IPS-15b (cell line): ENCODE data around the gene SULT1C4.
A peak's percentile ranks its signal among the peaks of the same experiment; 100 is the strongest.

Experiments
- H3K27me3 ChIP-seq: one replicate; pipeline ENCODE4 v1.6.1; 2013; ENCODE audit warnings: low read length; ENCODE audit not compliant: control insufficient read depth, insufficient read depth
- H3K36me3 ChIP-seq: one replicate; pipeline ENCODE4 v1.6.1; 2013; ENCODE audit warnings: low read length; ENCODE audit not compliant: control insufficient read depth, insufficient read depth
- H3K4me1 ChIP-seq: one replicate; pipeline ENCODE4 v1.6.1; 2013; ENCODE audit warnings: mild to moderate bottlenecking, low read length; ENCODE audit not compliant: control insufficient read depth, insufficient read depth
- H3K4me3 ChIP-seq: one replicate; pipeline ENCODE4 v1.5.1; 2013; ENCODE audit warnings: low read depth, low read length
- H3K9ac ChIP-seq: one replicate; pipeline ENCODE4 v1.6.1; 2013; ENCODE audit warnings: low read depth, mild to moderate bottlenecking, low read length
- H3K9me3 ChIP-seq: one replicate; pipeline ENCODE4 v1.6.1; 2013; ENCODE audit warnings: mild to moderate bottlenecking, low read length; ENCODE audit not compliant: control insufficient read depth, insufficient read depth

Gene SULT1C4

DNA sequence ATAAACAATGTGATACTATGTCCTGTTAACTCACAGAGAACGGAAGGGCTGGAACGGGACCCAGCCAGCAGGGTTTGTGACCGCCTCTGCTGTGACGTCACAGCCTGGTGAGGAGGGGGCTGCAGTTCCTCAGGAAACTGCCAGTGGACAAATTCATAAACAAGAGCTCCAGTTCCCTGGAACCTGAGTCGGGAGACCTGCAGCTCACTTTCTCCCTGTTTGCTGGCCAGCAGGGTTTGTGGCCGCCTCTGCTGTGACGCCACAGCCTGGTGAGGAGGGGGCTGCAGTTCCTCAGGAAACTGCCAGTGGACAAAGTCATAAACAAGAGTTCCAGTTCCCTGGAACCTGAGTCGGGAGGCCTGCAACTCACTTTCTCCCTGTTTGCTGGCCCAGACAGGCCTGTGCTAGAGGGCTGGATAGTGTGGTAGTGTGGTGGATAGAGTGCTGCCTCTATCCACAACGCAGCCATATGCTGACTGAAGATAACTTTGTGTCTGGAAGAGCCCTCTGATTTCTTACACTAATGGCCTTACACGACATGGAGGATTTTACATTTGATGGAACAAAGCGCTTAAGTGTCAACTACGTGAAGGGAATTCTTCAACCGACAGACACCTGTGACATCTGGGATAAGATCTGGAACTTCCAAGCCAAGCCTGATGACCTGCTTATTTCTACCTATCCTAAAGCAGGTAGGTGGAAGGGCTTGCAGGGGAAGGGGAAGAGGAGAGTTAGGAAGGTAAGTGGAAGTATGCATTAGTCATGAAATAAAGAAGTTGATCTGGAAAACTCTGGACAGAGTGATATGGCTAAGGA lies at the start of gene SULT1C4:
TSS of gene SULT1C4 (plus strand) at position 140 of the 816 bp plus-strand sequence. CDS start at position 524, 384 bp downstream.
- Histone ChIP-seq H3K4me3 (peak within 1 kb of the TSS; percentile 28), H3K4me1 (peaks cover 20% of the 10 kb centered on the region), H3K36me3 (no peaks in the 10 kb centered on the region), H3K9ac (no peak within 1 kb of the TSS), H3K27me3 (no peaks in the 10 kb centered on the region), H3K9me3 (no peaks in the 10 kb centered on the region)

DNA sequence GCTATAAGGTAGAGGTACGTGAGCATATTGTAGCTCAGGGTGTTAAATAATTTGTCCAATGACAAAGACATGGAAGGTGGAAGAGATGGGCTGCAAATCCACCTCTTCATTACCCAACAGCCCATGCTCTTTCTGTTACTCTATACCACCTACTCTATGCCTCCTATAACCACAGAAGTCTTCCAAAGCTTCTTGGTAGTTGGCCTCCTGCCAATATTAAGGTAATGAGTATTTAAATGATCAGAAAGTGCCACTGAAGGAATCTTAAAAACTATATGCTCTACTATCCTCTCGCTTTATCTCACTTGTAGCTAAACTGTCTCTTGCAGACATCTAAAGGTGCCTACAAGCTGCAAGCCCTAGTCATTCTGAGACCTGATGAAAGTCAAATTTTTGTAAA lies 48.0 kb upstream of the SULT1C4 start:
- H3K36me3 ChIP-seq, result no peaks in the 10 kb centered on the region
- no peaks in the 10 kb centered on the region for H3K27me3 ChIP-seq
- no peaks in the 10 kb centered on the region for H3K4me1 ChIP-seq
- no peak overlapping the region for H3K4me3 ChIP-seq
- no peaks in the 10 kb centered on the region for H3K9me3 ChIP-seq
- H3K9ac ChIP-seq, result no peak overlapping the region

DNA sequence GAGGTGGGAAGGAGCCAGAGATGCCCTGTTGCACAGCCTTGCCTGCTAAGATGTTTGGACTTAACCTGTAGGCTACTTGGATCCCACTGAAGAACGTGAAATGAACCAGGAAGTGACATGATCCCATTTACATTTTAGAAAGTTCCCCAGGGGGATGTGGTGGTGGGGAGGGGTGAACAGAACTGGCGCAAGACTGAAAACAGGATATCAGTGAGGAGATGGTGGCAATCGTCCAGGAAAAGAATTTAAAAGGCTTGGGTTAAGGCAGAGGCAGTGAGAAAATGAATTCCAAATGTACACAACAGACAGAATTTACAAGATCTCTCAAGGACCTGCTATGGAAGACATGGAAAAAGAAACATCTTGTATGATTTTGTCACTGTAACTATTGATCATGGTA lies 46.8 kb upstream of the SULT1C4 start:
- Histone ChIP-seq H3K36me3 (no peaks in the 10 kb centered on the region), H3K27me3 (no peaks in the 10 kb centered on the region), H3K4me1 (no peaks in the 10 kb centered on the region), H3K4me3 (no peak overlapping the region), H3K9me3 (no peaks in the 10 kb centered on the region), H3K9ac (no peak overlapping the region)

DNA sequence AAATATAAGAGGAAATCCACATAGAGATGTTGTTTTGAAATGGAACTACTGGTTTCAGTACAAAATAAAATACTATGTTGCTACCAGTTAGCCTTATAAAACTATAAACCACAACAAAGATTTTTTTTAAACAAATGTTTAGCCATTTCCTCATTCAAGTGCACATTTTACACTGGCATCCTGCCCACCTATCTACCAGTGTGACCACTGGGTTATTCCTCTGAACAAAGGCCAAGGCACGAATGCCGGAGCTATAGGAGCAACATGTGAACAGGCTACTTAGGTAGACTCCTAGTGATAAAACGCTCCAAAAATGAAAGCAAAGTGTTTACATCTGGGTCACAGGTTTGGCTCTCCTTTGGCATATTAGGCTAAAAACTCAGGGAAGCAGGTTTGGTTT lies 31.8 kb upstream of the SULT1C4 start:
- Histone ChIP-seq H3K4me1 (peaks cover 4% of the 10 kb centered on the region), H3K36me3 (no peaks in the 10 kb centered on the region), H3K9ac (no peak overlapping the region), H3K4me3 (no peak overlapping the region), H3K9me3 (no peaks in the 10 kb centered on the region), H3K27me3 (no peaks in the 10 kb centered on the region)

DNA sequence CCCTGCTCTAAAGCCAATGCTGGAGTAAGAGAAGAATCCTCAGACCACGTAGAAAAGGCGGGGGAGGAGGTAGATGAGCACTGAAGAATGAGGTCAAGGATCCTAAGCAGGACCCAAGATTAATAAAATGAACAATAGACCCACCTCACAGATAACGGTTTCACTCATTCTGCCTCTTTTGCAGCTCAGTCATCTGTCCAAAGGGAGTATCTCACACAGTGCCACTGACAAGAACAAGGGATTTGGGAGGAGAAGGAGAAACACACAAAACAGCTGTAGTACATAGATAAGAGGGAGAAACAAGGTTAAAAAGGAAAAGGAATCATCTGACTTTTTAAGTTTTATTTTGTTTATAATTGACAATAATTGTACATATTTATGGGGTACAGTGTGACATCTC lies 30.9 kb upstream of the SULT1C4 start:
- Histone ChIP-seq H3K9ac (no peak overlapping the region), H3K9me3 (no peaks in the 10 kb centered on the region)

DNA sequence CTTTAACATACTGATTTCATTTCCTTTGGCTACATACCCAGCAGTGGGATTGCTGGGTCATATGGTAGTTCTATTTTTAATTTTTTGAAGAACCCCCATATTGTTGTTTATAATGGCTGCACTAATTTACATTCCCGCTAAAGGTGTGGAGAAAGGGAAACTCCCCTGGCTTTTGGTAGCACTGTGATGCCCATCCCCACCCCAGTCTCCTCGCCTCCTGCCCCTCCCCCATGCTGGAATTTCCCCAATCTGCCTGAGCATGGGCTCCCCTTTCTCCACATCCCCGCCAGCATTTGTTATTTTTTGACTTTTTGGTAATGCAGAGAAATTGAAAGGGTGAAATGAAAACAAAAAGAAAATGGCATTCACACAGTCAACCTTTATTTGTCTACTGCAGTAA lies 30.0 kb upstream of the SULT1C4 start:
- H3K36me3 ChIP-seq, result no peaks in the 10 kb centered on the region
- H3K4me1 ChIP-seq, result peaks cover 4% of the 10 kb centered on the region
- H3K27me3 ChIP-seq, result no peaks in the 10 kb centered on the region
- H3K9me3 ChIP-seq, result no peaks in the 10 kb centered on the region
- no peak overlapping the region for H3K9ac ChIP-seq
- no peak overlapping the region for H3K4me3 ChIP-seq

More for the DNA sequence above, 30.9 kb upstream of the SULT1C4 start:
- Histone ChIP-seq H3K27me3 (no peaks in the 10 kb centered on the region), H3K4me1 (peaks cover 4% of the 10 kb centered on the region), H3K36me3 (no peaks in the 10 kb centered on the region), H3K4me3 (no peak overlapping the region)

DNA sequence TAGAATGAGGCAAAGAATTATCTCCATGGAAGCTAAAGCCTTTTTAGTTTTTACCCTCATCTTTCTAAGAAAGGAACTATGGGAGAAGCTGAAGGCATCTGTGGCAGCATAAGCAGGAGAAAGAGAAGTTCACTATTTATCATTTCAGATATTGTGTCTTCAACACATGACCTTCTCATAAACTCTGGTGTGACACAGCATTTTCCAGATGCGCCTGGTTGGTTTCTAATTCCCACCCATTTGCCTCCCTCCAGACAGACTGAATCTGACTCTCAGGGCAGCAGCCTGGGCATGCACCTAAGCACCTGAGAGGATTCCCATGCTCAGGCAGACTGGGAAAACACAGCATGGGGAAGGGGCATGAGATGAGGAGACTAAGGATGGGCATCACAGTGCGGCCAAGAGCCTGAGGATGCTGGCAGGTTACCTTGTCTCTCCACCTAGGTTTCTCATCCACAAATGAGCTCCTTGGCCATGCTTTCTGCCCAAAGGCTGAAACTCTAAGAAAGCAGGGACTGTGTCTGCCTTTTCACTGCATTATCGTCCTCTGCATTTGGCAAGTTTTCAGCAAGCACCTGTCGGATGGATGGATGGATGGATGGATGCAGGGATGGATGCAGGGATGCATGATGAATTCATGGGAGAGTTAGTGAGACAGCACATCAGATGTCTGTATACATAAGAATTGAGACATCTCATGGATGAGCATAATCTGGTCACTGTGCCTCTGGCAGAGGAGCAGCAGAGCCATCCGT lies 28.8 kb upstream of the SULT1C4 start:
- Histone ChIP-seq H3K36me3 (no peaks in the 10 kb centered on the region), H3K4me3 (no peak overlapping the region), H3K9me3 (no peaks in the 10 kb centered on the region), H3K9ac (no peak overlapping the region), H3K27me3 (no peaks in the 10 kb centered on the region), H3K4me1 (peaks cover 4% of the 10 kb centered on the region)

DNA sequence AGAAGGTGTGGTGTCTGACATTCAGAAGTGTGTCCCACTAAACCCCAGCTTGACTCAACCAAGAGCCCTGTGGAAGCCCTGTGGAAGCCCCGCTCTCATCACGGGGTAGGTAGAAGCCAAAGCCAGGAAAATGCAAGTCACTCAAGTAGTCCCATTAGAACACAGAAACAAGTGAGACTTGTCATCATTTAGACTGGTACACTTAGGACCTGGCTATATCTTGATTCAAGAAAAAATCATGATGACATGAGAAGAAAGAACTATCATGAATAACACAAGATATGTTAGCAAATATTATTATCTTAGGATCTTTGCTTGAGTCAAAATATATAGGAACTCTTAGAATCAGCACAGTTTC lies 28.2 kb upstream of the SULT1C4 start:
- H3K9ac ChIP-seq, result no peak overlapping the region
- H3K27me3 ChIP-seq, result no peaks in the 10 kb centered on the region
- H3K36me3 ChIP-seq, result no peaks in the 10 kb centered on the region
- no peak overlapping the region for H3K4me3 ChIP-seq
- H3K9me3 ChIP-seq, result no peaks in the 10 kb centered on the region
- H3K4me1 ChIP-seq, result peaks cover 4% of the 10 kb centered on the region

DNA sequence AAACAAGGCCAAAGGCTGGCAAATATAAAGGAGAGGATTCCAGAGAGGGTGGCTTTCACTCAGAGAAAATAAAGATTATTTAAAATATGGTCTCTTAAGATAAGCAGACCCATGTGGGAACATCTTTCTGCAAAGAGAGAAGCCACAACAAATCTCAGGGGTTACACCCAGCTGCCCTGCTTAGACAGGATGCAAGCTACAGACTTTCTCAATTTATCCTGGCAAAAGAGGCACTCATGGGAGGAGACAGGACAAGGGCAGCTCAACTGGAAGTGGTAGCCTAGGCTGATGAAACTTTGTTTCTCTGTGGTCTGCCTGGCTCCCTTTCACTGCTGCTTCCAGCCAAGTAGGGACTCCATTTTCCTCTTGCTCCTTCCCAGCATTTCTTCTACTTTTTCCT lies 25.9 kb upstream of the SULT1C4 start:
- H3K36me3 ChIP-seq, result no peaks in the 10 kb centered on the region
- no peaks in the 10 kb centered on the region for H3K27me3 ChIP-seq
- peaks cover 4% of the 10 kb centered on the region for H3K4me1 ChIP-seq
- no peak overlapping the region for H3K9ac ChIP-seq
- H3K4me3 ChIP-seq, result no peak overlapping the region
- no peaks in the 10 kb centered on the region for H3K9me3 ChIP-seq

DNA sequence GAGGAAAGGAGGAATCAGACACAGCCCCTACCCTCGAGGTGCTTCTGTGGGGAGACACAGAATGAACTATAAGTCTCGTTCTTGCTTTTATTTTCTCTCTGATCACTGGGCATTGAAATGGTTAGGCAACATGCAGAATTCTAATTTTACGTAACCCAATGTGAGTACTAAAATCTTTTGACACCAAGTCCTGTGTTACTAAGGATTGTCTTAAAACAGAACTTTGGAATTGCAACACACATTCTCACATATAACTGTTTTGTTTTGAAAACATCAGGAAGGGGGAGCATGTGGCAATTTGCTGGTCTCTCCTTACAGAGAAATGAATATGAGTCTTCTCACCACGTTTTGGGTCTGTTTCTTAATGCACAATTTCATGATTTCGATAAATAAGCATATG lies 23.6 kb upstream of the SULT1C4 start:
- Histone ChIP-seq H3K27me3 (no peaks in the 10 kb centered on the region), H3K9ac (no peak overlapping the region), H3K9me3 (no peaks in the 10 kb centered on the region), H3K36me3 (no peaks in the 10 kb centered on the region), H3K4me3 (no peak overlapping the region), H3K4me1 (peaks cover 2% of the 10 kb centered on the region)

DNA sequence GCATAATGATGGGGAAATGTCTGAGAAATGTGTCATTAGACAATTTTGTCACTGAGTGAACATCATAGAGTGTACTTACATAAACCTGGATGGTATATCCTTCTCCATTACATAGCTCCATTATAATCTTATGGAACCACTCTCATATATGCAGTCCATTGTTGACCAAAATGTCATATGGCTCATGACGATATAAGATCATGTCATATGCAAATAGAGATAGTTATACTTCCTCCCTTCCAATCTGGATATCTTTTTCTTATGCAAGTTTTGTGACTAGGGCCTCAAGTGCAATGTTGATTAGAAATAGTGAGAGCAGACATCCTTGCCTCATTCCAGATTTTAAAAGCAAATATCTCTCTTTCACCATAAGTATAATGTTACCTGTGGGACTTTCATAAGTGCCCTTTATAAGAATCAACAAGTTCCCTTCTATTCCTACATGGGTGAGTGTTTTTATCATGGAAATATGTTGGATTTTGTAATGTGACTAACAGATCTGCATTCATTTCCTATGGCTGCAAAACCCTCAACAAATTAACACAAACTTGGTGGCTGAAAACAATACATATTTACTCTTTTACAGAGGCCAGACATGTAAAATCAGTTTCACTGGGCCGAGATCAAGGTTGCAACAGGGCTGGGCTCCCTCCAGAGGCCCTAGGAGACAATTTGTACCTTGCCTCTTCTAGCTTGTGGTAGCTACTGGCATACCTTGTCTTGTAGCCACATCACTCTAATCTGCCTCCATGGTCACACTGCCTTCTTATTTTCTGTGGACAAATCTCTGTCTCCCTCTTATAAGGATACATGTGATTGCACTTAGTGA lies 21.6 kb upstream of the SULT1C4 start:
- no peak overlapping the region for H3K4me3 ChIP-seq
- H3K9ac ChIP-seq, result no peak overlapping the region
- H3K27me3 ChIP-seq, result no peaks in the 10 kb centered on the region
- no peaks in the 10 kb centered on the region for H3K9me3 ChIP-seq
- no peaks in the 10 kb centered on the region for H3K4me1 ChIP-seq
- no peaks in the 10 kb centered on the region for H3K36me3 ChIP-seq
